K562 (cell line): ENCODE results near the gene WTIP. TPM values are rescaled to one million over a fixed set of nuclear protein-coding genes. Genes with fewer than 3 reads are reported as not detected.

ENCODE experiments used
- polyA plus RNA-seq, 8 experiments: library from polyadenylated mRNA; depleted of rRNA in 4 of 8; stranded (reverse) in 5 of 8; unstranded in 3 of 8; fragments of >200 nt; fragmentation: Nextera tagmentation in 2 of 8; fragmentation: Illumina TruSeq in 1 of 8; extraction: Ambion mirVana in 2 of 8; extraction: Trizol in 1 of 8; gene quantifications; 2 replicates each; pipeline versions ENCODE4 v1.2.1 to v1.2.3, GENCODE V29; 2011 to 2014; ENCODE audit warnings: inconsistent platforms in 1 of 8, missing spikeins in 1 of 8
- total RNA-seq, 7 experiments: library from RNA; depleted of rRNA in 6 of 7; stranded (reverse); fragments of >200 nt in 6 of 7; fragmentation: Illumina TruSeq in 2 of 7; extraction: Trizol in 2 of 7; gene quantifications; 2 replicates each; pipeline versions ENCODE4 v1.2.1 to v1.2.3, GENCODE V29; 2011 to 2021; ENCODE audit warnings: low replicate concordance in 1 of 7

WTIP gene
- total and polyA plus RNA-seq, 9 of the 15 experiments (the other 6 are each of a cell fraction or from before 2014, with no cell fraction given): under 0.01 to 0.54 (median 0.27) TPM; not detected in 1

Other genes with a start within 250 kb of the WTIP start
- gene GARRE1, start 227.2 kb upstream of the WTIP start, total RNA-seq (2014; rRNA removed): 7.4 and 8.0 TPM in 2 replicates
- gene GARRE1, start 227.2 kb upstream of the WTIP start, total RNA-seq (2014; rRNA removed; fragmentation: Illumina TruSeq; extraction: Trizol): 8.2 and 9.3 TPM in 2 replicates
- gene GARRE1, start 227.2 kb upstream of the WTIP start, total RNA-seq (2015; rRNA removed; fragmentation: Illumina TruSeq; extraction: Trizol): 5.4 and 6.0 TPM in 2 replicates
- 11.2 and 12.8 TPM in 2 replicates for gene GARRE1, start 227.2 kb upstream of the WTIP start, total RNA-seq (2021)
- gene GARRE1, start 227.2 kb upstream of the WTIP start, polyA plus RNA-seq (2011; rRNA removed): 10.0 and 10.9 TPM in 2 replicates
- gene GARRE1, start 227.2 kb upstream of the WTIP start, polyA plus RNA-seq (2014; fragmentation: Illumina TruSeq; extraction: Trizol): 7.5 and 8.4 TPM in 2 replicates
- gene GARRE1, start 227.2 kb upstream of the WTIP start, polyA plus RNA-seq (2014; fragmentation: Nextera tagmentation; extraction: Ambion mirVana): 1 to 10 TPM; 1.6 to 4.1 TPM
- 7.5 and 7.7 TPM in 2 replicates for gene GARRE1, start 227.2 kb upstream of the WTIP start, polyA plus RNA-seq (2014; rRNA removed)
- 140 and 173 TPM in 2 replicates for gene GPI, start 116.6 kb upstream of the WTIP start, total RNA-seq (2014; rRNA removed)
- 95.8 and 118 TPM in 2 replicates for gene GPI, start 116.6 kb upstream of the WTIP start, total RNA-seq (2014; rRNA removed; fragmentation: Illumina TruSeq; extraction: Trizol)
- 122 and 132 TPM in 2 replicates for gene GPI, start 116.6 kb upstream of the WTIP start, total RNA-seq (2015; rRNA removed; fragmentation: Illumina TruSeq; extraction: Trizol)
- gene GPI, start 116.6 kb upstream of the WTIP start, total RNA-seq (2021): 349 and 358 TPM in 2 replicates
- 94.1 and 259 TPM in 2 replicates for gene GPI, start 116.6 kb upstream of the WTIP start, polyA plus RNA-seq (2011; rRNA removed)
- gene GPI, start 116.6 kb upstream of the WTIP start, polyA plus RNA-seq (2014; fragmentation: Illumina TruSeq; extraction: Trizol): 306 and 322 TPM in 2 replicates
- 100 to 1,000 TPM in 1 of 2 experiments, 10 to 100 TPM in 1; 88.3 to 168 TPM for gene GPI, start 116.6 kb upstream of the WTIP start, polyA plus RNA-seq (2014; fragmentation: Nextera tagmentation; extraction: Ambion mirVana)
- gene GPI, start 116.6 kb upstream of the WTIP start, polyA plus RNA-seq (2014; rRNA removed): 114 and 116 TPM in 2 replicates
- 56.5 and 83.0 TPM in 2 replicates for gene PDCD2L, start 77.4 kb upstream of the WTIP start, total RNA-seq (2014; rRNA removed)
- gene PDCD2L, start 77.4 kb upstream of the WTIP start, total RNA-seq (2014; rRNA removed; fragmentation: Illumina TruSeq; extraction: Trizol): 61.9 and 68.5 TPM in 2 replicates
- 47.7 and 51.1 TPM in 2 replicates for gene PDCD2L, start 77.4 kb upstream of the WTIP start, total RNA-seq (2015; rRNA removed; fragmentation: Illumina TruSeq; extraction: Trizol)
- gene PDCD2L, start 77.4 kb upstream of the WTIP start, total RNA-seq (2021): 48.6 and 56.3 TPM in 2 replicates
- 62.8 and 65.9 TPM in 2 replicates for gene PDCD2L, start 77.4 kb upstream of the WTIP start, polyA plus RNA-seq (2011; rRNA removed)
- 43.7 and 46.2 TPM in 2 replicates for gene PDCD2L, start 77.4 kb upstream of the WTIP start, polyA plus RNA-seq (2014; fragmentation: Illumina TruSeq; extraction: Trizol)
- gene PDCD2L, start 77.4 kb upstream of the WTIP start, polyA plus RNA-seq (2014; fragmentation: Nextera tagmentation; extraction: Ambion mirVana): 10 to 100 TPM; 12.1 to 14.6 TPM
- 60.5 and 67.3 TPM in 2 replicates for gene PDCD2L, start 77.4 kb upstream of the WTIP start, polyA plus RNA-seq (2014; rRNA removed)
- gene UBA2, start 53.4 kb upstream of the WTIP start, total RNA-seq (2014; rRNA removed): 249 and 271 TPM in 2 replicates
- gene UBA2, start 53.4 kb upstream of the WTIP start, total RNA-seq (2014; rRNA removed; fragmentation: Illumina TruSeq; extraction: Trizol): 297 and 375 TPM in 2 replicates
- 264 and 274 TPM in 2 replicates for gene UBA2, start 53.4 kb upstream of the WTIP start, total RNA-seq (2015; rRNA removed; fragmentation: Illumina TruSeq; extraction: Trizol)
- gene UBA2, start 53.4 kb upstream of the WTIP start, total RNA-seq (2021): 196 and 199 TPM in 2 replicates
- 345 and 444 TPM in 2 replicates for gene UBA2, start 53.4 kb upstream of the WTIP start, polyA plus RNA-seq (2011; rRNA removed)
- gene UBA2, start 53.4 kb upstream of the WTIP start, polyA plus RNA-seq (2014; fragmentation: Illumina TruSeq; extraction: Trizol): 230 and 254 TPM in 2 replicates
- 10 to 100 TPM; 80.0 to 89.7 TPM for gene UBA2, start 53.4 kb upstream of the WTIP start, polyA plus RNA-seq (2014; fragmentation: Nextera tagmentation; extraction: Ambion mirVana)
- gene UBA2, start 53.4 kb upstream of the WTIP start, polyA plus RNA-seq (2014; rRNA removed): 266 and 283 TPM in 2 replicates
- 0.20 TPM in 1 of 2 replicates, not detected in the other for gene SCGB2B2, start 195.4 kb downstream of the WTIP start, total RNA-seq (2014; rRNA removed)
- gene SCGB2B2, start 195.4 kb downstream of the WTIP start, total RNA-seq (2014; rRNA removed; fragmentation: Illumina TruSeq; extraction: Trizol): not detected in 2 replicates
- gene SCGB2B2, start 195.4 kb downstream of the WTIP start, total RNA-seq (2015; rRNA removed; fragmentation: Illumina TruSeq; extraction: Trizol): 0.08 TPM in 1 of 2 replicates, not detected in the other
- not detected in 2 replicates for gene SCGB2B2, start 195.4 kb downstream of the WTIP start, total RNA-seq (2021)
- gene SCGB2B2, start 195.4 kb downstream of the WTIP start, polyA plus RNA-seq (2011; rRNA removed): not detected in 2 replicates
- gene SCGB2B2, start 195.4 kb downstream of the WTIP start, polyA plus RNA-seq (2014; fragmentation: Illumina TruSeq; extraction: Trizol): not detected in 2 replicates
- not detected for gene SCGB2B2, start 195.4 kb downstream of the WTIP start, polyA plus RNA-seq (2014; fragmentation: Nextera tagmentation; extraction: Ambion mirVana)
- gene SCGB2B2, start 195.4 kb downstream of the WTIP start, polyA plus RNA-seq (2014; rRNA removed): not detected in 2 replicates
- gene ZNF302, start 195.9 kb downstream of the WTIP start, total RNA-seq (2014; rRNA removed): 0.20 TPM in 1 of 2 replicates, not detected in the other
- gene ZNF302, start 195.9 kb downstream of the WTIP start, total RNA-seq (2014; rRNA removed; fragmentation: Illumina TruSeq; extraction: Trizol): 0.29 and 0.44 TPM in 2 replicates
- 0.18 and 0.19 TPM in 2 replicates for gene ZNF302, start 195.9 kb downstream of the WTIP start, total RNA-seq (2015; rRNA removed; fragmentation: Illumina TruSeq; extraction: Trizol)
- gene ZNF302, start 195.9 kb downstream of the WTIP start, total RNA-seq (2021): 0.24 and 0.56 TPM in 2 replicates
- 0.09 and 0.95 TPM in 2 replicates for gene ZNF302, start 195.9 kb downstream of the WTIP start, polyA plus RNA-seq (2011; rRNA removed)
- gene ZNF302, start 195.9 kb downstream of the WTIP start, polyA plus RNA-seq (2014; fragmentation: Illumina TruSeq; extraction: Trizol): 0.30 and 0.39 TPM in 2 replicates
- gene ZNF302, start 195.9 kb downstream of the WTIP start, polyA plus RNA-seq (2014; fragmentation: Nextera tagmentation; extraction: Ambion mirVana): under 1 TPM; 0.08 to 0.10 TPM
- 0.22 and 1.0 TPM in 2 replicates for gene ZNF302, start 195.9 kb downstream of the WTIP start, polyA plus RNA-seq (2014; rRNA removed)